GM19467 (cell line): ENCODE data around the gene CCDC194.
A peak's percentile ranks its signal among the peaks of the same experiment; 100 is the strongest.
"Not testable (repeated sequence)": the region's sequence is repeated elsewhere in the genome, so short reads cannot be mapped to it uniquely, and the experiment has no call there.

ENCODE experiments used
- ATAC-seq: cut with Tn5 transposase; IDR thresholded peaks from one replicate; pipeline ENCODE4 v1.9.1; 2021; ENCODE audit warnings: mild to moderate bottlenecking, moderate library complexity; ENCODE audit not compliant: unreplicated experiment

CCDC194 gene

GRCh38 chr19:17378271-17378670, 15.7 kb downstream of the CCDC194 start:
- ATAC-seq = no peak

DNA sequence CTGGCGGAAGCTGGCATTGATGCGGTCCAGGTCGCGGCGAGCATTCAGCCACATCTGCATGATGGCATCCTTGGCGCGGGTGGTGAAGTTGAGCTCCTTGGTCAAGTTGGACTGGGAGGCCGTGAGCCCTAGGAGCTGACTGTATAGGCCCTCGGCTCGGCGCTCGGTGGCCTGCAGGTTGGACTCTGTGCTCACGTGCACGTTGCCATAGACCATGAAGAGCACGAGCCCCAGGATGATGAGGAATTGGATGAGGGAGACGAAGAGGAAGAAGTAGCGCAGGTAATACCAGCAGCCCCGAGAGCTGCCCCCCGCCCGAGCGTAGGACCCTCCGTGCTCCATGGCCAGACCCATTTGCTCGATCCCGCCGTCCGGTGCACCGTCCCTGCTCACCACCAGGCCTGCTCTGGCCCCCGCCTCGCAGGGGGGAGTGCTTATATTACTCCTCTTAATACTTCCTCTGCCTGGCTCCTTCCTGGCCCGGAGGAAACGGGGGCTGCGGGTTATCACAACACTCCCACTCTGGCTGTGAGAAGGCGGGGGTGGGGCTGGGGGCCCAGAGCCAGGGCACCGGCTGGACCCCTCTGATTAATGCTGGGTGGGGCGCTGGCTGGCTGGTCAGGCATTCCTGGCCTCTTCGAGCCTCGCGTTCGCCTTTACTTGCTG, 16.9 kb downstream of the CCDC194 start, which contains the start of gene PLVAP:
PLVAP (minus strand) TSS at position 408 of the 666 bp plus-strand sequence; CDS start at position 354, 54 bp downstream.
- ATAC-seq = no peak

- peak; percentile 50 for ATAC-seq
Measured at GRCh38 chr19:17370026-17370587, 23.9 kb downstream of the CCDC194 start.

DNA sequence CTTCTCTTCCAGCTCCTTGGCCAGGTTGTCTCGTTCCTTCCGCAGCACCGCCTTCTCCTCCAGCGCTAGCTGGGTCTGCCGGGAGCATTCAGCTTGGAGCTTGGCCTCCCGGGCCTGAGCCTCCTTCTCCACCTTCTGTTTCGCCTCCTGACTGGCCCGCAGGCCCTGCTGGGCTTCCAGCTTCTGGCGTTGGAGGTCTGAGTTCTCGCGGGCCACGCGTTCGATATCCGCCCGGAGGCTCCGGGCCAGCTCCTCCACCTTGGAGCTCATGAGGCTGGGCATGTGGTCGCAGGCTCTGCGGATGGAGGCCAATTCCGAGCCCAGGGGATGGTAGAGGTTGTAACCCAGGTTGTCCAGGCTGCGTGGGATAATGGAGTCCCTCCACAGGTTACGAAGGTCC, 28.6 kb downstream of the CCDC194 start:
- no peak for ATAC-seq

DNA sequence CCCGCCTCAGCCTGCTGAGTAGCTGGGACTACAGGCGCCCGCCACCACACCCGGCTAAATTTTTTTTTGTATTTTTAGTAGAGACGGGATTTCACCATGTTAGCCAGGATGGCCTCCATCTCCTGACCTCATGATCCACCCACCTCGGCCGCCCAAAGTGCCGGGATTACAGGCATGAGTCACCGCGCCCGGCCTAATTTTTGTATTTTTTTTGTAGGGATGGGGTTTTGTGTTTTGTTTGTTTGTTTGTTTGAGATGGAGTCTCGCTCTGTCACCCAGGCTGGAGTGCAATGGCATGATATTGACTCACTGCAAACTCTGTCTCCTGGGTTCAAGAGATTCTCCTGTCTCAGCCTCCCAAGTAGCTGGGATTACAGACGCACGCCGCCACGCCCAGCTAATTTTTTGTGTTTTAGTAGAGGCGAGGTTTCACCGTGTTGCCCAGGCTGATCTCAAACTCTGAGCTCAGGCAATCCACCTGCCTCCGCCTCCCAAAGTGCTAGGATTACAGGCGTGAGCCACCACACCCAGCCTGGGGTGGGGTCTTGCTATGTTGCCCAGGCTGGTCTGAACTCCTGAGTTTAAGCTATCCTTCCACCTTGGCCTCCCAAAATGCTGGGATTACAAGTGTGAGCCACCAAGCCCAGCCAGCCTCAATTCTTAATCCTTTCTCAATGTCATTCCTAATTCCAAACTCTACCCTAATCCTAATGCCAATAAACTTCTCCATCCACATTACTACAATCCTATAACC, 30.0 kb downstream of the CCDC194 start:
- ATAC-seq = not testable (repeated sequence)

DNA sequence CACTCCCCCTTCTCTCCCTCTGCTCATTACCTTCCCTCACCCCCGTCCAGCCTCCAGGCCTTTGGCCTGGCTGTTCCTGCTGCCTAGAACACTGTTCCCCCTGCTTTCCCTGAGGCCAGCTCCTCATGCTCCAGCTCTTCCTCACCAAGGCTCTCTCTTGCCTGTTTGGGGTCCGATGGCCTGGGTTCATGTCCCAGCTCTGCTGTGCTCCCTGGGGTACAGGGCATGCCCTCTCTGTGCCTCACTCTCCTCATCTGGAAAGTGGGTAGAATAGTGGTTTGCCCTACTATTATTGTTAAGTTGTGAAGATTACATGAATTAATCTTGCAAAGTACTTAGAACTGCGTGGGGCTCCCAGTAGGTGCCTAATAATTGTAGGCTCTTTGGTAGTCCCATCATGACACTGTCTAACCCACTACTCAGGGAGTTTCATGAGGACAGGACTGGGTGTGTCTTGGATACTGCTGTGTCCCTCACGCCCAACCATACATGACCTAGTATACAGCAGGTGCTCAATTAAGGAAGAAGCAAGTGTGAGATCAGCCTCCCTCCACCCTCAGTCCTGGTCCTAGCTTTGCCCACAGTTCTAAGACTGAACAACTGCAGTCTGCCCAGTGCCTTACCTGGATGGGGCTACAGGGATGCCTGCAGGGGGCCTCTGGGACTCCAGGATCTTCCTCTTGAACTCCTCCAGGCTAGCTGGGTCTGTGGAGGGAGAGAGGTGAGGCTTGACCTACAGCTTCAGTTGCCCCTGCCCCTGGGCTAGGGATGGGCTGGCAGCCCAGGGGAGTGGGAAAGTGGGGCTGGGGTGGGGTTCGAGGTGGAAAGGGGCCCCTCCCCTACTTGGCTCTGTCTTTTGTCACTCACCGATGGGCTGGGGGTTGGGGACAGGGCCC, 33.8 kb downstream of the CCDC194 start:
- ATAC-seq = no peak

DNA sequence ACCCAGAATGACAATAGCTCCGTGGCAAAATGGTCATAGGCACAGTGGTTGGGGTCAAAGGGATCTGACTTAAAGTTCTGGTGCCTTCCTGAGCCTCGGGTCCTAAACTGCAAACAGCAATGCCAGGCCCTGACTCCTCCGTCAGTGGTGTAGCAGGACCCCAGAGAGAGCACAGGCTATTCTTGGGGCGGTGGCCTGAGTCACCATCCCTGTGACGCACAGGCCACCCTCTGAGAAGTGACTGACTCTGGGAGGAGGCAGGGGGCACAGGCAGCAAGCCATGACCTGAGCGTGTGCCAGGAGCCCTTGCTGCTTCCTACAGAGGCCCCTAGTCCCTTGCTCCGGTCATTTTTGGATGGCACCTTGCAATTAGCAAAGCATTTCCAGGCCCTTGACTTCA, 35.6 kb downstream of the CCDC194 start:
- no peak for ATAC-seq

DNA sequence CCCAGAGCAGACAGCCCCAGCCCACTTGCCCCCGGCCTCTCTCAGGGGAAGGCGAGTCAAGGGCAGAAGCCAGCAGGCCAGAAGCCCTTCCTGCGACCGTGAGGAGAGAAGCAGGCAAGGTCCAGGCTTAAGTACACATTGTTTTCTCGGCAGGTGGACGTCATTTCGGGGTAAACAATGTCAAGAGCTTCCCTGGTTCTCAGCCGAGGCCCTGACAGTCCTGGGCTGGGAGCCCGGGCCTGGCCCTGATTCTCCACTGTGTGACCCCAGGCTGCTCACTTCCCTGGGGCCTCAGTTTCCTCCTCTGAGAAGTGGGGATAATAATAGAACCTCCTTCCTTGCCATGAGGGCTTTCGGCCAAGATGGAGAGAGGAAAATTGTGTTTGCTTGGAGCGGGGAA, 36.3 kb downstream of the CCDC194 start:
- ATAC-seq = no peak

- ATAC-seq = no peak
Measured at GRCh38 chr19:17357078-17357666, 36.8 kb downstream of the CCDC194 start.

GRCh38 chr19:17353386-17353785, 40.6 kb downstream of the CCDC194 start:
- no peak for ATAC-seq

GRCh38 chr19:17352608-17353280, 41.3 kb downstream of the CCDC194 start:
- ATAC-seq = no peak

DNA sequence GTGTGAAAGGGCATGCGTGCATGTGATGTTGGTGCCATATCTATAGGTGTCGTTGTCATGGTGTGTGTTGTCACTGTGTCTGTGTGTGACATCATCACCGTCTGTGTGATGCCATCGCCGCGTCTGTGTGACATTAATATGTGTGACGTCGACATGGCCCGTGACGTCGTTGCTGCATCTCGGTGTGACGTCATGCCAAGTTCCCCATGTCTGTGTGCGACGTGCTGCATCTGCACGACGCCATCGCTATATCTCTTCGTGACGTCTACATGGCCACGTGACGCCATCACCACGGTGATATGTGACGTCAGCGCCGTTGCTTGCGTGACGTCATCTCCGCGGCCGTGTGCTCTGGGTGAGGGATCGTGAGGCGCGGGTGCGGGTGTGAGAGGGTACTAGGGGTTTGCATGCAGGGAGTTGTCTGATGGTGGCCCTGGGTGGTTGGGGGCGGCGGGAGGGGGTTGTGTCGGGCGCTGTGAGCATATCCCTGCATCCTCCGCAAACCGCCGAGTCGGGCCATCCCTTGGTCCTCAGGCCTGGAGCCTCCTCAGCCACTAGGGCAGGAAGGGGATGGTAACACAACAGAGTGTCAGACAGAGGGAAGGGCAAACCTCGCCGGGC, 42.1 kb downstream of the CCDC194 start:
- ATAC-seq = no peak

DNA sequence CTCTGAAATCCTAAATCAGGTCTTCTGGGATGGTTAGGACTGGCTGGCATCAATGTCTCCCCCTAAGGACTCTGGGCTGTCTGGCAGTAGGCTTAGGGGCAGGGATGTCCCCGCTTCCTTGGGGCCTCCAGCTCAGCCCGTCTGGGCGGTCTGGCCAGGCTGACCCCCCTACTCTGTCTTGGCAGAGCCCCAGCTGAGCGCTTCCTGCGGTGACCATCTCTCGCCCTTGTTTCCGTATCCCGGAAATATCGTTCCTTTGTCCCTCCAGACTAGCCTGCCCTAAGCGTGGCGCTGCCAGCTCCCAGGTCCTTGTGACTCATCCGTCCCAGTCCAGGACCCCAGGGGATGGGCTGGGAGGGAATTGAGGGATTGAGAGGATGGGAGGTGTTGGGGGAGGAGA, 45.3 kb downstream of the CCDC194 start:
- no peak for ATAC-seq

DNA sequence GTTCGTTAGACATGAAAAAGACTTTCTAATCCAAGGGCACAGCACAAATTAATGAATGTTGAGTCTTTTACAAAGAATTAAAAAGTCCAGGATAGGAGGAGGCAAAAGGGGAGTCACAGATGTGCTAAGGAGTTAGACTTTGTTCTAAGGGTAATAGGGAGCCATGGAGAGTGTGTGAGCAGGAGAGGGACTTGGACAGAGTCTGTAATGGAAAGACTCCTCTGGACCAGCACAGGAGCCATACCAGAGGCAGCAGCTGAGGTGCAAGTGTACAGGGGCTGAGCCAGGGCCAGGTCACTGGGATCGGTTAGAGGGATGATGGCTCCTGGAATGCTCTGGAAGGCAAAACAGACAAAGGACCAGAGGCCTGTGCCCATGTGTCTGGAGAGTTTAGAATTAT, 46.1 kb downstream of the CCDC194 start:
- ATAC-seq = no peak

- ATAC-seq = no peak
Measured at GRCh38 chr19:17347361-17347760, 46.6 kb downstream of the CCDC194 start.

GRCh38 chr19:17346109-17346671, 47.8 kb downstream of the CCDC194 start:
- no peak for ATAC-seq

DNA sequence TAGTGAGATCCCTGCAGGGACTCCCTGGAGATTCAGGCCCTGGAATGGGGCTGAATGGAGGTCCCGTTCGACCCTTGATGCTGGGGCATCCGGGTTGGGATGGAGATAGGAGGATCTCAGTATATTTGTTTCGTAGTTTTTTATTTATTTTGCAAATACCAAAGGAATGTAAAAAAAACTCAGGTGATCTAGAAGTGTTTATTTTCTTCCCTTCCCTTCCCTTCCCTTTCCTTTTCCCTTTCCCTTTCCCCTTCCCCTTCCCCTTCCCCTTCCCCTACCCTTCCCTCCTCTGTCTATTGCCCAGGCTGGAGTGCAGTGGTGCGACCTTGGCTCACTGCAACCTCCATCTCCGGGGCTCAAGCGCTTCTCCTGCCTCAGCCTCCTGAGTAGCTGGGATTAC, 52.2 kb downstream of the CCDC194 start:
- ATAC-seq = no peak

DNA sequence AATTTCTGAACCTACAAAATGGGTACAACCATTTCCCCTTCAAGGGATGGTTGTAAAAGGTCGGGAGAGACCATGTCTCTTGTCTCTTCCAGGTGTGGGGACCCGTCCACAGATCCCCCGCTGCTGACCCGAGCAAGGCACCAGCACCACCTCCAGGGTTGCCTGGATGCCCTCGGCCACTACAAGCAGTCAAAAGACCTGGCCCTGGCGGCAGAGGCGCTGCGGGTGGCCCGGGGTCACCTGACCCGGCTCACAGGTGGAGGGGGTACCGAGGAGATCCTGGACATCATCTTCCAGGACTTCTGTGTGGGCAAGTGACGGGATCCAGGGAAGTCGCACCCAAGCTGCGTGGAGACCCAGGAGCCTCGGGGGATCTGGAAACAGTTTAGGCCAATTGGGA, 52.6 kb downstream of the CCDC194 start:
- ATAC-seq = no peak

- ATAC-seq = no peak
Measured at GRCh38 chr19:17340871-17341357, 53.1 kb downstream of the CCDC194 start.
